Amniotic epithelial cell (primary cell): ENCODE measurements around the gene CCDC12.
"Not testable (repeated sequence)": the region's sequence is repeated elsewhere in the genome, so short reads cannot be mapped to it uniquely, and the experiment has no call there.

Source experiments
- DNase-seq: peaks from one replicate; pipeline ENCODE4 v3.0.0-alpha.2; 2010; ENCODE audit warnings: low read depth

CCDC12 gene

DNA sequence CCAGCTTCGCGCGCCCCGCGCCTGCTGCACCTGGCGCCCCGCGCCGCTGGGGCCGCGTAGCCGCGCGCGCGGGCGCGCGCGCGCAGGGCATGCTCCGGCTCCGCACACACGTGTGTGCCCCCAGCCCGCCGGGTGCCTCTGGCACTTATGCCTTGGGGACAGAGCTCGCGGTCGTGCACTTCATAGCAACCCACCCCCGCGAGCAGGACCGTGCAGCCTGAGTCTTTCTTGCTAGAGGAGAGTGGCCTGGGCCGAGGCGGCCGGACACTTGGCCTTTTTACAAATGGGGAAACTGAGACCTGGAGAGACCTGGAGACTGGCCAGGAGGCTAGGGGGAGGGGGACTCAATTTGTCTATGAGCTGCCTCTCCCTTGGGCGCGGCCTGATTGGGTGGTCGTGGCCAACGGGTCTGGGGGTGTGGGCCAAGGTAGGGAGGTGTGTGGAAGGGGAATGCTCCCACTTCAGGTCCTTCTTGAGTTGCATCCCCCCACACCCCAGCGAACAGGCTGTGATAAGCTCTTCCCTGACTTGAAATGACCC, 3.5 kb upstream of the CCDC12 start:
- DNase-seq = no peak

DNA sequence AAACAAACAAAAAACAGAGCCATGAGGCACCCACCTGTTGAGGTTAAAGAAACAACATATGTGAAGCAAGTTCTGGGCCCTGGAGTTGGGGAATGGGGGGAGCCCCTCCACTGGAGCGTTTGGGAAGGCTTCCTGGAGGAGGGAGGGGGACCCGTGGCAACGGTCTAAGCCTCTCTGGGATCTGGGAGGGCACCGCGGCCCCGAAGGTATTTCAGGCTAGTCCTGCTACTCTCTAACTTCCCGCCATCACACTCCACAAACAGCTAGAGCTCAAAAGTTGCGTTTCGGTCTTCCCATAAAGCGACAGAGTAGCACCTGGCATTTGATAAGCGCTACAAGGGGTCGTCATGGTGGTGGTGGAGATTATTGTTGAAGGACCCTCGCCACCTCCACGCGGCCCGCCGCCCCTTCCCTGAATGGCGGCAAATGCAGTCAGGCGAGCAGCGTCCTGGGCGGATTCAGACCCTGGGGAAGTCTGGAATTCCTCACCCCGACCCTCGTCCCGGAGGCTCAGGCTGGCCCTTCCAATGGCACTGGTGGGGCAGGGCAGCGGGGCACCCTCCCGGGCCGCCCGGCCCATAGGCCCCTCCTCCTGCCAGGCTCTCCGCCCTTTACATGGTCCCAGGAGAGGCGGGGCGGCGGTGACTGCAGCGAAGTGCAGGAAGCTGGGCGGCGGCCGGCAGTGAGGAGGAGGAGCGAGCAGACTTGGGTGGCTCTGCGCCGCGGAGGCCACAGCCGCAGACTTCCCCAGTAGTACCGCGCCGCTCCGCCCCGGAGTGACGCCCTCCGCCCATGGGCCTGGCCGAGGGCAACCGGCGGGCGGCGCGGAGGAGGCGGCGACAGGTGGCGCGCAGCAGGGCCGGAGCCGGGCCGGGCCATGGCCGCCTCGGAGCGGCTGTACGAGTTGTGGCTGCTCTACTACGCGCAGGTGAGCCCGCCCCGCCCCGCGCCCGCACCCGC, 2.7 kb upstream of the CCDC12 start, which contains the start of gene NBEAL2:
TSS of gene NBEAL2 (plus strand) at position 682 of the 960 bp plus-strand sequence. CDS start at position 878, 196 bp downstream.
- DNase-seq = peak; percentile 83

DNA sequence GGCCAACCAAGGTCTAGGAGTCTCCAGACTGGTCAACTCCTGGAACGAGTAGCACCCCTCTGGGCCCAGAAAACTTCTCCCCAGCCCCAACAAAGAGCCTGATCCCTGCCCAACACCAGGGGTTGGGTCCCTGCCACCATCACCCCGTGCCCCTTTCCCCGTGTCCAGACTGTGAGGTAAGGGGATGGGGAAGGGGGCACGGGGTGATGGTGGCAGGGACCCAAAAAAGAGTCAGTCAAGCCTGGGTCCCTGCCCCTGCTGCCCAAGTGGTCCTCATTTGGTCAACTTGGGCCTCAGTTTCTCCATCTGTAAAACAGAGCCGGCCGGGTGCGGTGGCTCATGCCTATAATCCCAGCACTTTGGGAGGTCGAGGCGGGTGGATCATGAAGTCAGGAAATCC, 1.8 kb upstream of the CCDC12 start:
- no peak for DNase-seq

DNA sequence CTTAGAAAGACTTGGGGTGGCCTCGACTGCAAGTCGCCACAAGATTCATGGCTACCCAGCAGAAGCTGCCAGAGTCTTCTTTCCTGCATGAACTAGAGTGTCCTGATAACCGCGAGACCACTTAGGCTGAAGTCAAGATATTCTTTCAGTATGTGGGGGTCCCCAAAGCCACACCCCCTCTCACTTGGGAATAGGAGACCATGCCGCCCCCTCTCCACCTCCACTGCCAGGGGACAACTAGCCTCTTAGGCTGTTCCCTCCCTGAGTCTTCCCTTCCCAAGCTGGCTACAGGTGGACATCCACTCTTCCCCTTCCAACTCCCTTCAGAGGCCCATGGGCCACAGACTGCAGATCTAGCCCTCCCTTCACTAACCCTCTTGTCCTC, 1.3 kb upstream of the CCDC12 start:
- no peak for DNase-seq

DNA sequence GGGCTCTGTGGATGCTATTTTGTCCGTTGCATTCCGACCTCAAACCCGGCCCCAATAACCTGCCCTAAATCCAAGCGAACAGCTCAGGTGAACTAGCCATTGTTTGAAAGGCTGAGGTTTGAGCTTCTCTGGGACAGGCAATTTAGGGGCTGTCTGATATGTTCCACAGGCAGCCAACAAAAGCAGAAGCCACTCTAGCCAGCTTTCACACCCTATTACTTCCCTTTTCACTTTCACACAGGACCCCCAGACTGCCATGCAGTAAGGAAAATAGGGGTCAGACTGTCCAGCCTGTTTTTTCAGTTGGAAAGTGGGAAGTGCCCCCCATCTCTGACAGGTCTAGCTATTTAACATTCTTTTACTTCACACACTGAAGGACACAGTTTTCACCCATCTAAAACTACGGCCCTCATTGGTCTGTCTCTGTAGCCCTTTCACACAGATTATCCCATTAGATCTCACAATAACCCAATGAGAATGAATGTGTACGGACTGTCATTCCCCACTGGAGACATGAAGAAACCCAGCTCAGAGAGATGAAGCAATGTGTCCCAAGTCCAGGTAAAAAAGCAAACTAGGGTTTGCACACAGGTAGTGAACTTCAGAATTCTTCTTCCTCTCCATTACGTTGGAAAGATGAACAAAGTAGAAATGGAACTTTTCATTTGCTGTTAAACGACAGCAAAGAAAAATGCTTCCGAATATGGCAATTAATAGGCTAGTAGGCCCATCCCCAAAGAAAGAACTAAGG, 1.9 kb downstream of the CCDC12 start:
- no peak for DNase-seq

DNA sequence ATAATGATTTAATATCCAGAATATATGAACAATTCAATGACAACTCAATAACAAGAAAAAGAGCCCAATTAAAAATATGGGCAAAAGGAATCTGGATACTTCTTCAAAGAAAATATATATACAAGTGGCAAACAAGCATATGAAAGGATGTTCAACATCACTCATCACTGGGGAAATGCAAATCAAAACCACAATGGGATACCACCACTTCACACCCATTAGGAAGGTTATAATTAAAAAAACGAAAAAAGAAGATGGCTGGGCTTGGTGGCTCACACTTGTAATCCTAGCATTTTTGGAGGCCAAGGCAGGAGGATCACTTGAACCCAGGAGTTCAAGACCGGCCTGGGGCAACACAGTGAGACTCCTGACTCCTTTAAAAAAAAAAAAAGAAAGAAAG, 4.1 kb downstream of the CCDC12 start:
- no peak for DNase-seq

DNA sequence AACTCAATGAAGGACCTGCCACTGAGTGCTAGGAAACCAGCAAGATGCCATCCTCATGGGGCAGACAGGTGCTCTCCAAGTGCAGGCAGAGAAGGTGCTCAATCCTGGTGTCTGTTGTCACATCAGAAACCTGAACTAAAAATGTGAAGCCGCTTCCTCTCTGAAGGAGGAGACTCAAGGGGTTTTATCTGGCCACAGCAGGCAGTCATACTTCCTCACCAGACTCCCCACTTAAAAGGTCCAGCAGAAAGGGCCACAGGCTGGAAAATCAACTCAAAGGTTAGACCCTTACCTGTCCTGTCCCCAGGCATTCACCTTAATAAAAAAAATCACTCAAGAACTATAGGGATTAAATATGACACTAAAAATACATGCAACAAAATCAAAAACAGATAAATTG, 4.8 kb downstream of the CCDC12 start:
- no peak for DNase-seq

DNA sequence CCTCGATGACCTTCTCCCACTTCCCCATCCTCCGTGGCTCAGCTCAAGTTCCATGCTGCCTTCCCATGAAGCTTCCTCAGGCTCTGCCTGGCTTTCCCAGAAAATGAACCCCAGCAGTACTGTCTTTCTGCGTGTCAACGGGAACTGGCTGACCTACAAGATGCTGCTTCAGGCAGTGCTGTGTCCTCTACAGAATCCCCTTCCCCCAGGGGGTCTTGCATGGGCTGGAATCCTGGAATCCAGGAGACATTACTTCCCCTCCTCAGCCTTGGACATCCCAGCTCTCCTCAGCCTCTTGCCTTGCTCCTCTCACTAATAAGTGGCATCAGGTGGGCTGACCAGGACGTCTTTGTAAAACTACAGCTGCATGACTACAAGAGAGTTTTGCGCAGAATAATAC, 5.4 kb downstream of the CCDC12 start:
- DNase-seq = no peak

DNA sequence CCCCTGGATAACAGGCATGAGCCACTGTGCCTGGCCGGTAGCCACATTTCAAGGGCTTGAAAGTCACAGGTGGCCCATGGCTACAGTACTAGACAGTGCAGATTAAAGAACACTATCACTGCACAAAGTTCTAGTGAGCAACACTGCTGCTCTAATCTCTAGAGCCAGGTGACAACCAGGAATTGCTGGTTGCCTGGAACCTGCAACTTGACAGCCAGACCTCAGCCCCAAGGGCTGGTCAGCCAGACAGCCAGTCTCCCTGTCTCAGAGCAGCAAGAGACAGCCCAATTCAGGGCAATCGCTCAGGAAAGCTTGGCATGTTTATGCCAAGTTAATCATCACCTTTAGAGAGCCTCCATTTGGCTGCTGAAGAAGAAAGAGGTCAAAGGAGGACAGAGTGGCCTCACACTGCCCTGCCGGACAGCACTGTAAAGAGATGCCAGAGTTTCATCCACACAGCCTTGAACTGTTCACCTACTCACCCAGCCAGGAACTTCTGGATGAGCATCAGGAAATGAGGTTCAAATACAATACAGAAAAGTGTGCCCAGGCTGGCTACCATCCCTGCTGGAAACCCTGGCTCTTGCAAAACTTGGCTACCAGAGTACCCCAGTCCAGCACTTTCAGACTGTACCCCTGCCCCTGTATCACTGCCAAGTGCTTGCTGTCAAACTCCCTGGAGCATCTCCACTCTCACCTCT, 6.0 kb downstream of the CCDC12 start:
- DNase-seq = peak; percentile 44

DNA sequence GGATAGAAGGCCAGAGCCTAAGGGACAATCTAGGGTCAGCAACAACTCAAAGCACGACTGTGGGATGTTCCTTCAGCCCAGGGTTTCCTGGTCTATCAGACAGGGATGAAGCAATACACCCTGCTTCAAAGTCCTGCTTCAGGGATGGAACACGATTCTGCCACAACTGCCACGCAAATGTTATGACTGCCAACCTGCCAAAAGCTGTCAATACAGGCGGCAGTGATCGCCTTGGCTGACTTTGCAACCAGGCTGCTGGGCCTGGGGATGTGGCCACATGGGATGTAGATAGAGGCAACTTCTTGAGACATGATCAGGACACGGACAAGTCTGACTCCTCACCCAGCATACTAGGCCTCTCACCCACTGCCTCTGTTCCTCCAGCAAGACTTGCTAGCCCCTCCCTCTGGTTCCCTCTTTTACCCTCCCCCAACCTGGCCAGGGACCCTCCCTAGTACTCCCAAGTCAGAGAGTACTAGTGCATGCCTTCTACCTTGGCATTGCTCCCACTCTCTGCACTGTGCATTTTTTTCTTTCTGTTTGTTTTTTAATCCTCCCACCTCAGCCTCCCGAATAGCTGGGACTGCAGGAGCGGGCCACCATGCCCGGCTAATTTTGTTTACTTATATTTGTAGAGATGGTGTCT, 7.6 kb downstream of the CCDC12 start:
- DNase-seq = no peak

DNA sequence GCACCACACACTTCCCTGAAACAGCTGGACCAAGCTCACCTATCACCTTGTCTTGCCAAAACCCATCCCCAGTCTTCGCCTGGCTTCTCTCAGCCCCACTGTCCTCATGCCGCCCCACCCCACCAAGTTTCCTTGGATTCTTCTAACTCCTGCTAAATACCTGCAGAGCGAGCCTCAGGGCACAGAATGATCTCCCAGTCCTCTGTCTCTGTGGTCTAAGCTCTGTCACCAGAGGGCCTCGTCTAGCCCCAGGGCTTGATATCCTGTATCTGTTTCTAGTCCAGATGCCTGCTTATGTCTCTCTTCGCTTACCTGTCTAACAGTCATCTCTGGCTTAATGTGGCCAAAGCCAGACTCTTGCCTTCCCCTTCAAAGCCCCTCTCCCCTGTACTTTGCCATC, 9.7 kb downstream of the CCDC12 start:
- no peak for DNase-seq

DNA sequence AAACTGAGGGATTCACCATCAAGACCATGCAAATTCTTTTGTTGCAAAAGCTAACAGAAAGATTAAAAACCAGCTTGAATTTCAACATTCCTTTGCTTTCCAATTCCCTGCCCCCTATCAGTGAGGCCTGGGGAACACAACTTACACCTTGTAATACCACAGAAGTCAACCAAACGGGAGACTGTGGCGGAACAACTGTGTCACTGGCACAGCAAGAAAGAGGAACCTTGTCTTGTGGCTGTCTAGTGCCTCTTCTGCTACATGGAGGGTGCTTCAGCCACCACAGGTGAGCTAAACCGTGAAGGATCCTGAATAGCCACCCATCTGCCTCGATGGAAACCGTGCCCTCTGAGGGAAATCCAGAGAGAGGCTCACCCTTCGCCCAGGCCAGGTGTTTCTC, 11.4 kb downstream of the CCDC12 start:
- DNase-seq = no peak

DNA sequence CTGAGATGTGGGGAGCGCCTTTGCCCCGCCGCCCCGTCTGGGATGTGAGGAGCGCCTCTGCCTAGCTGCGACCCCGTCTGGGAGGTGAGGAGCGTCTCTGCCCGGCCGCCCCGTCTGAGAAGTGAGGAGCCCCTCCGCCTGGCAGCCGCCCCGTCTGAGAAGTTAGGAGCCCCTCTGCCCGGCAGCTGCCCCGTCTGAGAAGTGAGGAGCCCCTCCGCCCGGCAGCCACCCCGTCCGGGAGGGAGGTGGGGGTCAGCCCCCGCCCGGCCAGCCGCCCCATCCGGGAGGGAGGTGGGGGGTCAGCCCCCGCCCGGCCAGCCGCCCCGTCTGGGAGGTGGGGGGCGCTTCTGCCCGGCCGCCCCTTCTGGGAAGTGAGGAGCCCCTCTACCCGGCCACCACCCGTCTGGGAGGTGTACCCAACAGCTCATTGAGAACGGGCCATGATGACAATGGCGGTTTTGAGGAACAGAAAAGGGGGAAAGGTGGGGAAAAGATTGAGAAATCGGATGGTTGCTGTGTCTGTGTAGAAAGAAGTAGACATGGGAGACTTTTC, 12.4 kb downstream of the CCDC12 start:
- DNase-seq = not testable (repeated sequence)

DNA sequence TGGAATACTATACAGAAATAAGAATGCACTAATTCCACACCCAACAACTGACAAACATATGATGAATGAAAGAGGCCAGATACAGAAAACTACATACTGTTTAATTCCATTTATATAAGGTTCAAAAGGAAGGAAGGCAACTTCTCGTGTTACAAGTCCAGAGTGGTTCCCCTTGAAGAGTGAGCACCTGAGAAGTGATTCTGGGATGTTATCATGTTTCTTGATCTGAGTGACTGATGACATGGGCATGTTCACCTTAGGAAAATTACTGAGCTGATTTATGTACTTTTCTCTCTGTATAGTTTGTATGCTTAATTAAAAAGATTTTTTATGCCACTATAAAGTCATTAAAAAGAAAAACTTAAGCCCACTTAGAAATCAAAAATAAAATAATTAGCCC, 13.6 kb downstream of the CCDC12 start:
- DNase-seq = no peak

DNA sequence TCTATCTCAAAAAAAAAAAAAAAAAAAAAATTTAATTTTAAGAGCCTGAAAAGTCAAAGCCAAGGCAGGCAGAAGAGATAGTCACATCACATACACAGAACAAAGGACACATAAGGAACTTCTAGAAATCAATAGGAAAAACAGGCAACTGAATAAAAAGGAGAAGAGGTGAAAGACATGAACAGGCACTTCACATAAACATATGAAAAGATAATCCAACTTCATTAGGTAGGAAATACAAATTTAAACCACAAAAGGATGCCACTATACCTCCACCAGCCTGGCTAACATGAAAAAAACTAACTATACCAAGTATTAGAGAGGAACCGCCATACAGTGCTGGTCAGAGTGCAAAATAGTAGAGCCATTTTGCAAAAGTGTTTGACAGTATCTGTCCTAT, 14.1 kb downstream of the CCDC12 start:
- DNase-seq = no peak

DNA sequence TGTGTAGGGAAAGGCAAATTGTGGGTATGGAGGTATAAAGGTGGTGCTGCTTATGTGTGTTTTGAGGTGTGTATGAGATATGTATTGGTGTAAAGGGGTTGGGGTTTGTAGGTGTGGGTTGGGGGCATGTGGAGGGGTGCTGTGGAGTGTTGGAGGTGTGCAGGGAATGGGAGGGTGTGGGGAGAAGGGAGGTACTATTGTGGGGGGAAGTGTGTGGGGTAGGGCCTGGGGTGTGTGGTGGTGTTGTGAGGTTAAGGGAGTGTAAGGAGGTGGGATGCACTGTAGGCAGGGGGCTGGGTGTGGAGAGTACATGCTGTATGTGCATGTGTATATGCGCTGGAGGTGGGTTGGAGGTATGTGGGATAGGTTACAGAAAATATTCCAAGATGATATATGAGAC, 15.7 kb downstream of the CCDC12 start:
- DNase-seq = no peak

DNA sequence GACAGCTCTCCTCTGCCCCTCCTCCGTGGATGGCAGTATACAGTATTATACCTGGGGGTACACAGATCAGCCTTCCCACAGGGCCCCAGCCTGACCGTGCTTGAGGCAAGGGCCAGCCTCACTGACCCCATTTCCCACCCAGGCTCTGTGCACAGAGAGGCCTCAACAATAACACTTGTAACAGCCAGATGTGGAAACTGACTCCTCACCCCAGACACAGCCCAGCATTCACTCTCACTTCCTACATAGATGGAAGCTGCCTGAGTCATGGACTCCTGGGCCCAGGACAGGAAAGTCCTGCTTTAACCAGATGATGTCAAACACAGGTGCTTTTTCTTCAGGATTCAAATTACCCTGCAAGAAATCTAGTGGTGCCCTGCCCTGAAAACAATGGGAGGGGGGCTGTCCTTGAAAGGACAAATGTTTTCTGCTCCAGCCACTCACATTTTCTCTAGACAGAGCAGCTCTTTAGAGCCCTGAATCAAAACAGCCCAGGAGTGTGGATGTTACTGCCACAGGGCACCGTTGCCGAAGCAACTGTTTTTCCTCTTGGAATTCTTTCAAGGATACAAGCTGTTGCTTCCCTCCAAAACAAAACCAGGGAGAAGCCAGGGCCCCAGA, 16.4 kb downstream of the CCDC12 start:
- peak; percentile 71 for DNase-seq

DNA sequence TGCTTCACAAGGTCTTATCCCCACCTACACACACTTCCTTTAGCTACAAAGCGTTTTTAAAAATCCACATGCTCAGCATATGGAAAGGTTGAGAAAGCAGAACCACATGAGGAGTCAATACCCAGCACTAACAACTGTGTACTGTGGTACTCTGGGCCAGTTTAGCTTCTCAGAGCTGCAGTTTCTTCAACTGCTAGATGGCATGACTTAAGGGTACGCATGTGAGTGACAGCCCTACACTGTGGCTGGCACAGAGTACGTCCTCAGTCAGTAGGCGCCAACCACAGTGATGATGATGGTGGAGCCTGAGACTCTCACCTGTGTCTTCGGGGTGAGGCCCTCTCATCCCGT, 17.4 kb downstream of the CCDC12 start:
- no peak for DNase-seq

DNA sequence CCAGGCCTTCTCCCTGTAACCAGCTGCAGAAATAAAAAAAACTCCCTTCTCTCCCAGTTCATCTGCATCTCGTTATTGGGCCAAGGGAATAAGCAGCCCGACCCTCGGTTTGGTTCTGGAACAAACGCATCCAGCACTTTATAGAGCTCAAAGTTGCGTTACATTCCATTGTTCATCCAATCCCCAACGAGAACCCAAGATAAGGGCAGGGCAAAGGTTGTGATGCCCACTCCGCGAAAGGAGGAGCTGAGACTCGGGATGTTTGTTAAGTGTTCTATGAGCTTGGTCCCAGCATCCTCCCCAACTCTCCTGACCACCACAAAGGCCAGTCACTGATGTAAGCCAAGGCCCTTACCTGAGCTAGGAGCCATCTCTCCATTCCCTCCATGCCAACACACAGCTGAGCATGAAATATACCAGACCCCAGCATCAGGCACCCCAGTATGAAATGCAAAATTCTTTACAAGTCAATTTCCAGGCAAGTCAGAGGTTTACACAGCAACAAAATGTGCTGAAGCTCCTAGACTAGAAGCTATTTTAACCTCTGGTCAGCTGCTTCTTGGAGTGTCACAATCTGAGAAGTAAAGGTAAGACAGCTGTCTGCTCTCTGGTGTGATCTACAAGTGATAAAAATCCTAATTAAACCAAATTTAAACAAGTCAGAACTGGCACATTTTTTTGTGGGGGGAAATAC, 17.9 kb downstream of the CCDC12 start:
- DNase-seq = no peak

DNA sequence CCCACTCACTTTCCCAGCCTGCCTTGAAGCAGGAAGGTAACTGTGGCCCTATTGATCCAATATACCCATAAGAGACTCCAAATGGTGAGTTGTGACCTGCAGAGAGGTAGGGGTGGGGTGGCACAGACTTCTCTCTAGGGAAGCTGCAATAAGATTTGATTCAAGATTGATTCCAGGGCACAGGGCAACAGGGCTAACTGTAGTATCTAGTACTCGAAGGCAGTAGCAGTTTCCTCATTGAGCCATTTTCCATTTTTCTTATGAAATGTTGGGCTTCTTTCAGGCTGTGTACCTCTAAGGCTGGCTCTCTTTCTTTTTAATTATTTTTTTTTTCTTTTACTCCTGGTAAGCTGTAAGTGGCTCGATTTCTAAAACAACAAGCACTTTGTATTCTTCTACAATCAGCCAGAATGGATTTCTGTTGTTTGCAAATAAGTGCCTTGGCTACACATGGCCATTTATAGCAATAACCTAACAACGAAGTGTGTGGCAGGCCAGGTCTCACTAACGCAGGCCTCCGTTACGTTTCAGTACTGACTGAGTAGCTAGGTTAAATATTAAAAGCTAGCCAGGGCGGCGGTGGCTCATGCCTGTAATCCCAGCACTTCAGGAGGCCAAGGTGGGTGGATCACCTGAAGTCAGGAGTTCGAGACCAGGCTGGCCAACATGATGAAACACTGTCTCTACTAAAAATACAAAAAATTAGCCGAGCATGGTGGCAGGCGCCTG, 19.3 kb downstream of the CCDC12 start:
- DNase-seq = no peak
